ENCODE data around the gene PGLYRP3.
A peak's percentile ranks its signal among the peaks of the same experiment; 100 is the strongest.

Gene PGLYRP3

GRCh38 chr1:153259387-153259786, 53.4 kb downstream of the PGLYRP3 start, which contains the start of gene LORICRIN:
Gene LORICRIN (plus strand): TSS chr1:153259687. CDS start chr1:153260950, 1,263 bp downstream.
- DNase-seq = no peak

- DNase-seq = no peak
Measured at GRCh38 chr1:153253693-153254092, 59.1 kb downstream of the PGLYRP3 start.

- DNase-seq = no peak
Measured at GRCh38 chr1:153253076-153253475, 59.7 kb downstream of the PGLYRP3 start.

- no peak for DNase-seq
Measured at GRCh38 chr1:153251988-153252387, 60.8 kb downstream of the PGLYRP3 start.

- no peak for DNase-seq
Measured at GRCh38 chr1:153251562-153251961, 61.2 kb downstream of the PGLYRP3 start.

GRCh38 chr1:153251087-153251486, 61.7 kb downstream of the PGLYRP3 start:
- peak in 1 of 4 experiments; percentile 12 for DNase-seq

- no peak for DNase-seq
Measured at GRCh38 chr1:153250166-153250565, 62.6 kb downstream of the PGLYRP3 start.

GRCh38 chr1:153248176-153248879, 64.4 kb downstream of the PGLYRP3 start:
- no peak for DNase-seq
